ENCODE data around the gene ARHGAP40.

DNA sequence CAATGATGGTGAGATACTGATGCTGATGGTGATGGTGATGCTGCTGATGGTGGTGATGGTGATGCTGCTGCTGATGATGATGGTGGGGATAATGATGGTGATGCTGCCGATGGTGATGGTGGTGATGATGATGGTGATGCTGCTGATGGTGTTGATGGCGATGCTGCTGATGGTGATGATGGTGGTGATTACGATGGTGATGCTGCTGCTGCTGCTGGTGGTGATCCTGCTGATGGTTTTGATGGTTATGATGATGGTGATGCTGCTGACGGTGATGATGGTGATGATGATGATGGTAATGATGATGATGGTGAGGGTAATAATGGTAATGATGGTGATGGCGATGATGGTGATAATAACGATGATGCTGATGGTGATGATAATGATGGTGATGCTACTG is 50.0 kb downstream of the ARHGAP40 start:
- TF ChIP-seq, protein P1, sequence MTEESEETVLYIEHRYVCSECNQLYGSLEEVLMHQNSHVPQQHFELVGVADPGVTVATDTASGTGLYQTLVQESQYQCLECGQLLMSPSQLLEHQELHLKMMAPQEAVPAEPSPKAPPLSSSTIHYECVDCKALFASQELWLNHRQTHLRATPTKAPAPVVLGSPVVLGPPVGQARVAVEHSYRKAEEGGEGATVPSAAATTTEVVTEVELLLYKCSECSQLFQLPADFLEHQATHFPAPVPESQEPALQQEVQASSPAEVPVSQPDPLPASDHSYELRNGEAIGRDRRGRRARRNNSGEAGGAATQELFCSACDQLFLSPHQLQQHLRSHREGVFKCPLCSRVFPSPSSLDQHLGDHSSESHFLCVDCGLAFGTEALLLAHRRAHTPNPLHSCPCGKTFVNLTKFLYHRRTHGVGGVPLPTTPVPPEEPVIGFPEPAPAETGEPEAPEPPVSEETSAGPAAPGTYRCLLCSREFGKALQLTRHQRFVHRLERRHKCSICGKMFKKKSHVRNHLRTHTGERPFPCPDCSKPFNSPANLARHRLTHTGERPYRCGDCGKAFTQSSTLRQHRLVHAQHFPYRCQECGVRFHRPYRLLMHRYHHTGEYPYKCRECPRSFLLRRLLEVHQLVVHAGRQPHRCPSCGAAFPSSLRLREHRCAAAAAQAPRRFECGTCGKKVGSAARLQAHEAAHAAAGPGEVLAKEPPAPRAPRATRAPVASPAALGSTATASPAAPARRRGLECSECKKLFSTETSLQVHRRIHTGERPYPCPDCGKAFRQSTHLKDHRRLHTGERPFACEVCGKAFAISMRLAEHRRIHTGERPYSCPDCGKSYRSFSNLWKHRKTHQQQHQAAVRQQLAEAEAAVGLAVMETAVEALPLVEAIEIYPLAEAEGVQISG (CRISPR knock-in tag; IDR thresholded peaks at IDR 0.05), result no peak
- TF ChIP-seq, protein P2, sequence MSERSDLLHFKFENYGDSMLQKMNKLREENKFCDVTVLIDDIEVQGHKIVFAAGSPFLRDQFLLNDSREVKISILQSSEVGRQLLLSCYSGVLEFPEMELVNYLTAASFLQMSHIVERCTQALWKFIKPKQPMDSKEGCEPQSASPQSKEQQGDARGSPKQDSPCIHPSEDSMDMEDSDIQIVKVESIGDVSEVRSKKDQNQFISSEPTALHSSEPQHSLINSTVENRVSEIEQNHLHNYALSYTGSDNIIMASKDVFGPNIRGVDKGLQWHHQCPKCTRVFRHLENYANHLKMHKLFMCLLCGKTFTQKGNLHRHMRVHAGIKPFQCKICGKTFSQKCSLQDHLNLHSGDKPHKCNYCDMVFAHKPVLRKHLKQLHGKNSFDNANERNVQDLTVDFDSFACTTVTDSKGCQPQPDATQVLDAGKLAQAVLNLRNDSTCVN (CRISPR knock-in tag; IDR thresholded peaks at IDR 0.05; ENCODE audit: borderline replicate concordance), result no peak
- no peak for TF ChIP-seq NFKBIZ (CRISPR knock-in tag; IDR thresholded peaks at IDR 0.05)
- TF ChIP-seq ZNF350 (CRISPR knock-in tag; IDR thresholded peaks at IDR 0.05; ENCODE audit: borderline replicate concordance, low read depth), result no peak
- TF ChIP-seq KLF16 (CRISPR knock-in tag; IDR thresholded peaks at IDR 0.05), result no peak
- no peak for TF ChIP-seq PTBP1 (IDR thresholded peaks at IDR 0.05; ENCODE audit: low read depth, low read length, poor library complexity, severe bottlenecking)
- TF ChIP-seq RBM22 (optimal IDR thresholded peaks at IDR 0.05; ENCODE audit: low read length), result no peak
- TF ChIP-seq ZNF768 (CRISPR knock-in tag; IDR thresholded peaks at IDR 0.05), result no peak
- TF ChIP-seq, protein P3, sequence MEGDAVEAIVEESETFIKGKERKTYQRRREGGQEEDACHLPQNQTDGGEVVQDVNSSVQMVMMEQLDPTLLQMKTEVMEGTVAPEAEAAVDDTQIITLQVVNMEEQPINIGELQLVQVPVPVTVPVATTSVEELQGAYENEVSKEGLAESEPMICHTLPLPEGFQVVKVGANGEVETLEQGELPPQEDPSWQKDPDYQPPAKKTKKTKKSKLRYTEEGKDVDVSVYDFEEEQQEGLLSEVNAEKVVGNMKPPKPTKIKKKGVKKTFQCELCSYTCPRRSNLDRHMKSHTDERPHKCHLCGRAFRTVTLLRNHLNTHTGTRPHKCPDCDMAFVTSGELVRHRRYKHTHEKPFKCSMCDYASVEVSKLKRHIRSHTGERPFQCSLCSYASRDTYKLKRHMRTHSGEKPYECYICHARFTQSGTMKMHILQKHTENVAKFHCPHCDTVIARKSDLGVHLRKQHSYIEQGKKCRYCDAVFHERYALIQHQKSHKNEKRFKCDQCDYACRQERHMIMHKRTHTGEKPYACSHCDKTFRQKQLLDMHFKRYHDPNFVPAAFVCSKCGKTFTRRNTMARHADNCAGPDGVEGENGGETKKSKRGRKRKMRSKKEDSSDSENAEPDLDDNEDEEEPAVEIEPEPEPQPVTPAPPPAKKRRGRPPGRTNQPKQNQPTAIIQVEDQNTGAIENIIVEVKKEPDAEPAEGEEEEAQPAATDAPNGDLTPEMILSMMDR (CRISPR knock-in tag; IDR thresholded peaks at IDR 0.05), result no peak
- TF ChIP-seq, protein P4, sequence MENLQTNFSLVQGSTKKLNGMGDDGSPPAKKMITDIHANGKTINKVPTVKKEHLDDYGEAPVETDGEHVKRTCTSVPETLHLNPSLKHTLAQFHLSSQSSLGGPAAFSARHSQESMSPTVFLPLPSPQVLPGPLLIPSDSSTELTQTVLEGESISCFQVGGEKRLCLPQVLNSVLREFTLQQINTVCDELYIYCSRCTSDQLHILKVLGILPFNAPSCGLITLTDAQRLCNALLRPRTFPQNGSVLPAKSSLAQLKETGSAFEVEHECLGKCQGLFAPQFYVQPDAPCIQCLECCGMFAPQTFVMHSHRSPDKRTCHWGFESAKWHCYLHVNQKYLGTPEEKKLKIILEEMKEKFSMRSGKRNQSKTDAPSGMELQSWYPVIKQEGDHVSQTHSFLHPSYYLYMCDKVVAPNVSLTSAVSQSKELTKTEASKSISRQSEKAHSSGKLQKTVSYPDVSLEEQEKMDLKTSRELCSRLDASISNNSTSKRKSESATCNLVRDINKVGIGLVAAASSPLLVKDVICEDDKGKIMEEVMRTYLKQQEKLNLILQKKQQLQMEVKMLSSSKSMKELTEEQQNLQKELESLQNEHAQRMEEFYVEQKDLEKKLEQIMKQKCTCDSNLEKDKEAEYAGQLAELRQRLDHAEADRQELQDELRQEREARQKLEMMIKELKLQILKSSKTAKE (CRISPR knock-in tag; IDR thresholded peaks at IDR 0.05; ENCODE audit: borderline replicate concordance), result no peak
- TF ChIP-seq, protein P5, sequence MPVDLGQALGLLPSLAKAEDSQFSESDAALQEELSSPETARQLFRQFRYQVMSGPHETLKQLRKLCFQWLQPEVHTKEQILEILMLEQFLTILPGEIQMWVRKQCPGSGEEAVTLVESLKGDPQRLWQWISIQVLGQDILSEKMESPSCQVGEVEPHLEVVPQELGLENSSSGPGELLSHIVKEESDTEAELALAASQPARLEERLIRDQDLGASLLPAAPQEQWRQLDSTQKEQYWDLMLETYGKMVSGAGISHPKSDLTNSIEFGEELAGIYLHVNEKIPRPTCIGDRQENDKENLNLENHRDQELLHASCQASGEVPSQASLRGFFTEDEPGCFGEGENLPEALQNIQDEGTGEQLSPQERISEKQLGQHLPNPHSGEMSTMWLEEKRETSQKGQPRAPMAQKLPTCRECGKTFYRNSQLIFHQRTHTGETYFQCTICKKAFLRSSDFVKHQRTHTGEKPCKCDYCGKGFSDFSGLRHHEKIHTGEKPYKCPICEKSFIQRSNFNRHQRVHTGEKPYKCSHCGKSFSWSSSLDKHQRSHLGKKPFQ (CRISPR knock-in tag; IDR thresholded peaks at IDR 0.05; ENCODE audit: insufficient replicate concordance), result no peak
- no peak for TF ChIP-seq ZNF263 (CRISPR knock-in tag; IDR thresholded peaks at IDR 0.05)
